HEK293T (cell line): Measurements from ENCODE around the gene FERMT2.

Experiments
- CTCF ChIA-PET: fragments of 350-600 bp; formaldehyde crosslinking; extraction: SDS; loops from one replicate; lab custom pipeline; 2021; ENCODE audit warnings: antibody characterized with exemption, inconsistent platforms; lab: Yijun Ruan, JAX
- POLR2A ChIA-PET: fragments of 350-600 bp; formaldehyde crosslinking; extraction: SDS; loops from one replicate; lab custom pipeline; 2020; ENCODE audit warnings: antibody characterized with exemption, inconsistent platforms; lab: Yijun Ruan, JAX
- DNase-seq: peaks from one replicate; pipeline ENCODE4 v3.0.0; 2012; ENCODE audit warnings: mixed read lengths; ENCODE audit errors: extremely low spot score
- ARNT ChIP-seq: fragments of 450-650 bp; IDR thresholded peaks from 2 replicates; pipeline ENCODE4 v1.6.1; 2017; ENCODE audit warnings: mild to moderate bottlenecking
- BHLHE40 ChIP-seq: fragments of 450-650 bp; IDR thresholded peaks from 2 replicates; pipeline ENCODE4 v1.6.1; 2016; ENCODE audit warnings: mild to moderate bottlenecking, moderate library complexity, borderline replicate concordance
- CTBP1 ChIP-seq: fragments of 450-650 bp; IDR thresholded peaks from 2 replicates; pipeline ENCODE4 v1.6.1; 2016; ENCODE audit warnings: borderline replicate concordance
- ELF4 ChIP-seq: fragments of 450-650 bp; IDR thresholded peaks from 2 replicates; pipeline ENCODE4 v1.6.1; 2017; ENCODE audit warnings: antibody characterized with exemption
- FOXA1 ChIP-seq: fragments of 450-650 bp; IDR thresholded peaks from 2 replicates; pipeline ENCODE4 v1.6.1; 2016; ENCODE audit warnings: mild to moderate bottlenecking
- FOXK2 ChIP-seq: fragments of 450-650 bp; IDR thresholded peaks from 2 replicates; pipeline ENCODE4 v1.6.1; 2016; ENCODE audit warnings: mild to moderate bottlenecking
- FOXM1 ChIP-seq: fragments of 450-650 bp; IDR thresholded peaks from 2 replicates; pipeline ENCODE4 v1.6.1; 2017; ENCODE audit warnings: mild to moderate bottlenecking, borderline replicate concordance
- HDGF ChIP-seq: fragments of 450-650 bp; IDR thresholded peaks from 2 replicates; pipeline ENCODE4 v1.6.1; 2017; ENCODE audit warnings: antibody characterized with exemption, borderline replicate concordance
- L3MBTL2 ChIP-seq: fragments of 450-650 bp; conservative IDR thresholded peaks from 2 replicates; pipeline ENCODE4 v1.6.1; 2016; ENCODE audit warnings: mild to moderate bottlenecking
- LEF1 ChIP-seq: fragments of 450-650 bp; IDR thresholded peaks from 2 replicates; pipeline ENCODE4 v1.6.1; 2017; ENCODE audit warnings: mild to moderate bottlenecking, borderline replicate concordance
- NFRKB ChIP-seq: fragments of 450-650 bp; IDR thresholded peaks from 2 replicates; pipeline ENCODE4 v1.6.1; 2016; ENCODE audit warnings: mild to moderate bottlenecking, moderate library complexity
- SP1 ChIP-seq: fragments of 450-650 bp; IDR thresholded peaks from 2 replicates; pipeline ENCODE4 v1.6.1; 2017
- SUZ12 ChIP-seq: fragments of 450-650 bp; IDR thresholded peaks from 2 replicates; pipeline ENCODE4 v1.6.1; 2016; ENCODE audit warnings: mild to moderate bottlenecking
- TARDBP ChIP-seq: fragments of 450-650 bp; IDR thresholded peaks from 2 replicates; pipeline ENCODE4 v1.6.1; 2016
- ZNF384 ChIP-seq: fragments of 450-650 bp; IDR thresholded peaks from 2 replicates; pipeline ENCODE4 v1.6.1; 2016
- TF ChIP-seq, protein P1 (sequence below): fragments of 450-650 bp; IDR thresholded peaks from 2 replicates; pipeline ENCODE4 v1.6.1; 2016

Gene FERMT2

DNA sequence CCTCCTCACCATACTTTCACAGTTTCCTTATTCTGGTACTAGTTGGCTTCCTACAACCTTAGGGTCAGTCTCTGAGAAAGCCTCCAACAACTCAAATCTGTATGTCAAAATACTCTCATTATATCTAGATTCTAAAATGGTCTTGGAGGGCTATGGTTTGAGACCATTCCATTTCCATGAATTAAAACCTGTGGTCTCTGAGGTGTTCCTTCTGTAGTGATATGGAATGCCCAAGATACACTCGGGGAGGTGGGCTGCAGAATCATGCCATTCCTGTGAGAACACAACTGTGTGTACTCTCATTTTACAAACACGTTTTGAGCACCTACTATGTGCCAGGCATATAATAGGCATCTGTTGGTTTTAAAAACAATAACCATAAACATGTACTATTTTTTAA lies 74.0 kb downstream of the FERMT2 start:
- no peak for DNase-seq
- POLR2A ChIA-PET: no interaction called here
- TF ChIP-seq ARNT (no peak), SUZ12 (no peak), L3MBTL2 (no peak), FOXK2 (no peak), ZNF384 (no peak), BHLHE40 (no peak), LEF1 (no peak)
- TF ChIP-seq, protein P1, sequence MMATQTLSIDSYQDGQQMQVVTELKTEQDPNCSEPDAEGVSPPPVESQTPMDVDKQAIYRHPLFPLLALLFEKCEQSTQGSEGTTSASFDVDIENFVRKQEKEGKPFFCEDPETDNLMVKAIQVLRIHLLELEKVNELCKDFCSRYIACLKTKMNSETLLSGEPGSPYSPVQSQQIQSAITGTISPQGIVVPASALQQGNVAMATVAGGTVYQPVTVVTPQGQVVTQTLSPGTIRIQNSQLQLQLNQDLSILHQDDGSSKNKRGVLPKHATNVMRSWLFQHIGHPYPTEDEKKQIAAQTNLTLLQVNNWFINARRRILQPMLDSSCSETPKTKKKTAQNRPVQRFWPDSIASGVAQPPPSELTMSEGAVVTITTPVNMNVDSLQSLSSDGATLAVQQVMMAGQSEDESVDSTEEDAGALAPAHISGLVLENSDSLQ: no peak
- CTCF ChIA-PET: no interaction called here

DNA sequence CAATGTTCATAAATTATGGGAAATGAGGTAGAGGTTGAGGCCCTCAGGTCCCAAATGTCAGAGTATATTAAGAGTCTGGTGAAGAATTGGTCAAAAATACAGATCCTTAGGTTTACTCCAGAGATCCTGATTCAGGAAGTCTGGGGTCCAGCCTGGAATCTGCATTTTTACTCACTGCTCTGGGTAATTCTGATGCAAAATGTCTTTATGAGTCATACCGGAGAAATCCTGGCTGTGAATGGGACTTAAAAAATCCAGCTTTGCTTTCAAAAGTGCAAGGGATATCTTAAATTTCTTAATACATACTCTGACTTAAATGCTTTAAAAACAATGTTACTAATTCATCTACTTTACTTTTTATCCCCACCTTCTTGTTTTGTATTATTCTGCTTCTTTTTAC lies 74.5 kb downstream of the FERMT2 start:
- no peak for DNase-seq
- POLR2A ChIA-PET: no interaction called here
- CTCF ChIA-PET: no interaction called here
- no peak for TF ChIP-seq ARNT
- TF ChIP-seq CTBP1: no peak
- no peak for TF ChIP-seq LEF1
- no peak for TF ChIP-seq FOXM1
- TF ChIP-seq ELF4: no peak
- no peak for TF ChIP-seq L3MBTL2
- no peak for TF ChIP-seq SP1
- TF ChIP-seq TARDBP: no peak
- TF ChIP-seq FOXK2: no peak
- no peak for TF ChIP-seq BHLHE40

DNA sequence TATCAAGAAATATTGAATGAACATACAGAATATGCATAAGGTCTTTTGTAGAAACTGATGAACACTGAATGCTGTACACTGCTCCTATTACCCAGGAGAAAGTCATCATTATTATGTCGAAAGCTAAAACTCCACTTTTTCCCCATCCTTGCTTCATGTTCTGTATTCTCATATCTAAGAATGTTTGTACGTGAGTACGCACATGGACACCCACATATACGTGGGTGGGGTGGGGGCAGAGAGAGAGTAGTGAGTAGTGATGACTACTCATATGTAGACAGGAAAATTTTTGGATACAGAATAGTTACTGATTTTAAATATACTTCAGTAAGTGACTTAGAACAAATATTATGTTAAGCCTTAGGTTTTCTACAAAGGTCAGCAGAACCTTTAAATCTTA lies 75.1 kb downstream of the FERMT2 start:
- TF ChIP-seq BHLHE40 (no peak), NFRKB (no peak), CTBP1 (no peak), L3MBTL2 (no peak), ELF4 (no peak), TARDBP (no peak), SUZ12 (no peak), SP1 (no peak), HDGF (no peak)
- TF ChIP-seq, protein P1: no peak
- ChIA-PET POLR2A (no interaction called here), CTCF (no interaction called here)
- no peak for DNase-seq

DNA sequence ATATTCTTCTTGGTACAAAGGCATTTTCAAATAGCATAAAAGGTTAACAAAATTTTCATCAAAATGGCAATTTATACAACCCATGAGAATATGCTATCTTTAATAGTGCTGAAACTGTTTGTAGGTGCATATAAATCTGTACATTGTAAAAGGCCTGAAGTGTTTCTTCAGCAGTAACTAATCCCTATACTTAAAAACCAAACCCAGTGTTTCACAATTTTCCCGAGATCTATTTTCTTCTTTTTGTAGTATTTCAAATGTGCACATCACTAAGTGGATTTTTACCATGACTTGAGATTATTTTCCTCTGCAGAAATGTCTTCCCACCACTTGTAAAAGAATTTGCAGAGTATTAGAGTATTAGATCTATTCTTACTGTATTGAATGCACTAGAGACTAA lies 76.5 kb downstream of the FERMT2 start:
- ChIA-PET POLR2A (no interaction called here), CTCF (interaction anchor here (0.7 kb wide), 1 partner anchor 18 kb away, joined by 3 read pairs; no protein-coding TSS in a partner anchor)
- no peak for DNase-seq
- TF ChIP-seq LEF1: no peak
- no peak for TF ChIP-seq FOXA1
- TF ChIP-seq ZNF384: no peak
- TF ChIP-seq ARNT: no peak
- no peak for TF ChIP-seq TARDBP
- TF ChIP-seq, protein P1: no peak
- TF ChIP-seq SP1: no peak
- no peak for TF ChIP-seq FOXM1
- no peak for TF ChIP-seq CTBP1
- no peak for TF ChIP-seq BHLHE40
- no peak for TF ChIP-seq HDGF
- no peak for TF ChIP-seq NFRKB
- TF ChIP-seq ELF4: no peak
- TF ChIP-seq FOXK2: no peak

DNA sequence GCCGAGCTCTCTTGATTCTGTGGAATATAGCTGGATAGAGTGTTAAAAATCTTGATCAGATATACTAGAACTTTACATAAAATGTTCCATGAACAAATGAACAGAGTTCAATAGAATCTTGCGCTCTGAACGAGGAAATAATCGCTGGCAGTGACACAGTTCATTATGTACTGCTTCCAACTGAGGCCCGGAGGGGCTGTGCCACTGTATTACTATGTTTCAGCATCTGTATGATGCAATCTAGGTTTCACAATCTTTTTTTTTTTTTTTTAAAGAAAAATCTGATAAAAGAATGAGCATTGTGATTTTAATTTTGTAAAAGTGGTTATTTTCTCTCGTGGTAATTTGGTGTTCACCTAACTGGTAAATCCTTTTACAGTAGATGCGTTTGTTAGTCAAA lies 77.2 kb downstream of the FERMT2 start:
- TF ChIP-seq CTBP1 (no peak), NFRKB (no peak), ZNF384 (no peak), SUZ12 (no peak), ARNT (no peak), ELF4 (no peak), FOXA1 (no peak), SP1 (no peak), HDGF (no peak), LEF1 (no peak), TARDBP (no peak), FOXK2 (no peak), BHLHE40 (no peak), L3MBTL2 (no peak), FOXM1 (no peak)
- TF ChIP-seq, protein P1: no peak
- DNase-seq: no peak
- POLR2A ChIA-PET: no interaction called here
- CTCF ChIA-PET: interaction anchor here (0.7 kb wide), 1 partner anchor 17 kb away, joined by 3 read pairs; no protein-coding TSS in a partner anchor

DNA sequence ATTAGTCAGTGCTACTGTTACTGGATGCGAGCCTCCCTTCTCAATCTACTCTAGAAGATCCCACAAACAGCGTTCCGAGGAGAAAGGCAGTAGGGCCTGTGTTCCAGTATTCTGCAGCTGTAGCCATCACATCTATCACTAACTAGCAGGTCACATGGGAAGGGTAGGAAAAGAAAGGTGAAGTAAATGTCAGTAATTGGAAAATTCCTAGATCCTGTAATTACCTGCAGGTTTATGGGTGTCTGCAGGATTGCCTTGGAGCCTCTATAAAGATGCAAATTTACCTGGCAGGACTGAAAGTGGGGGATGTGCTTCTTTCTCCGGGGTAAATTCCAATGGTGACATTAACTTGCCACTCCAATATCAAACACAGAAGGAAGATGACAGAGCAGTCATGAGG lies 77.8 kb downstream of the FERMT2 start:
- CTCF ChIA-PET: no interaction called here
- POLR2A ChIA-PET: no interaction called here
- TF ChIP-seq L3MBTL2 (no peak), LEF1 (no peak), ZNF384 (no peak), FOXA1 (no peak), CTBP1 (no peak), HDGF (no peak), BHLHE40 (no peak), ARNT (no peak), NFRKB (no peak), SUZ12 (no peak), ELF4 (no peak), FOXK2 (no peak), SP1 (no peak), FOXM1 (no peak)
- TF ChIP-seq, protein P1: no peak
- no peak for DNase-seq
